LHCN-M2 (cell line): ENCODE measurements around the gene NELFA. TPM values are rescaled to one million over a fixed set of nuclear protein-coding genes. Genes with fewer than 3 reads are reported as not detected.

ENCODE experiments used
- DNase-seq: peaks from one replicate; pipeline ENCODE4 v3.0.0-alpha.2; 2012; ENCODE audit warnings: low read depth
- polyA plus RNA-seq: library from polyadenylated mRNA; unstranded; fragments of >200 nt; gene quantifications from one replicate; pipeline ENCODE4 v1.2.1, GENCODE V29; 2012; ENCODE audit warnings: missing spikeins
- total RNA-seq: library from RNA; depleted of rRNA; stranded (reverse); fragments of >200 nt; gene quantifications from 2 replicates; pipeline ENCODE4 v1.2.3, GENCODE V29; 2014; rRNA removed

The NELFA gene
- 18.9 and 22.3 TPM in 2 replicates for total RNA-seq
- polyA plus RNA-seq: 15.4 TPM

DNA sequence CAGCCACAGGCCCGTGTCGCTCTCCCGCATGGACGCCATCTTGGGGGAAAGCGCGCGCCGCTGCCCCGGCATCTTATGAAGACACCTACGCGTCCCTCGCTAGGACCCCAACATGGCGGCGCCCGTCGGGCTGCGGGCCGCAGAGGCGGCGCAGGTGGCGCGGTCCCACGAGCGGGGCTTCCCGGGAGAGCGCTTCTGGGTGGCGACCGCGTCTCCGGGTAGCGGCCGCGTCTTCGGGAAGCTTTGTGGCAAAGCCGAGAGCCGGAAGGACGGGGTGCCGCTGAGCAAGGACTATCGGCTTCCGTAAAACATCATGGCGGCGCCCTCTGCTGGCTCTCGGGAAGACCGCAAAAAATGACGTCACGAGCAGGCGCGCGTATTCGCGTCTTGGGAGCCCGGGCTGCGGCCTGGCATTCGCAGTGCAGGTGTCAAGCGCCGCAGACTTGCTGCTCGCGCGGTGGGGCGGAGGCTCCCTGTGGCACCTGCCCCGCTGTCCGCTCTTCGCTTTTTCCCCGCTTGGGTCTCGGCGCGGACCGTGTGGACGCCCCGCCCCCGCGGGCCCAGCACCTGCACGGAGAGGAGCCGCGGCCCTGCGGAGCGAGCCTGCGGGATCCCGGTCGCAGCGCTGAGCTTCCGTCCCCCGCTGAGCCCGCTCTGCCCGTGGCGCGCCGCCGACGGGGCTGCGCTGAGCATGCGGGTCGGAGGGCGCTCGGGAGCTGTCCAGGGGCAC lies at the start of gene NELFA:
Gene NELFA (minus strand): TSS at position 54 of the 730 bp plus-strand sequence. CDS start 15 bp downstream, at position 39.
- DNase-seq: peak; percentile 90

DNA sequence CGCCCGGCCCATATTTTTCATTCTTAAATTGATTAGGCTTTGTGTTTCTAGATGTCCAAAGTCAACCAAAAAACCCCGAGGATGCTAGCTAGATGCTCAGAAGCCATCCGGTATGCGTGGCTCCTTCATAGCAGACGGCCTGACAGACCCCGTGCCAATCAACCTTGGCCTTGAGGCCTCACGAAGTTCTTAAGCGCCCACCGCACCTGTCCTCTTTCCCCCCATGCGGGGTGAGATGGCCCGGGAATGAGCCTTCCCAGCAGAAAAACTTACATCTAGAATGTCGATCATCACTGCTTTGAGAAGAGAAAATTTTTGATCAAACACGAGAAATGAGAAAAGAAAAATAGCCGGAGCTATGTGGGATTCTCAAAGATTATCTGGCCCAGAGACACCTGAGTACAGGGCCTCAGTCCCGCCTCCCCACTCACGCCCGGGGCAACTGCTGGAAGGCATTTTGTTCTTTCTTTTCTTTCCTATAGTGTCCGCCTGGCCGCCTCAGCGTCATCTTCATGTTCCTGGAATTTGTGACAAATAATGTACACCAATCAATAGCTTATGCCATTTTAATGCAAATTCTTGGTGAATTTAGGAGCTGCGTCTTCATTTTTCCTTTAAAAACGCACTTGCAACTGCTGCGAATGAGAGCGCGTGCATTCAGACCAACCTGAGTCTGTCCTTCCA lies 48.8 kb upstream of the NELFA start:
- no peak for DNase-seq

DNA sequence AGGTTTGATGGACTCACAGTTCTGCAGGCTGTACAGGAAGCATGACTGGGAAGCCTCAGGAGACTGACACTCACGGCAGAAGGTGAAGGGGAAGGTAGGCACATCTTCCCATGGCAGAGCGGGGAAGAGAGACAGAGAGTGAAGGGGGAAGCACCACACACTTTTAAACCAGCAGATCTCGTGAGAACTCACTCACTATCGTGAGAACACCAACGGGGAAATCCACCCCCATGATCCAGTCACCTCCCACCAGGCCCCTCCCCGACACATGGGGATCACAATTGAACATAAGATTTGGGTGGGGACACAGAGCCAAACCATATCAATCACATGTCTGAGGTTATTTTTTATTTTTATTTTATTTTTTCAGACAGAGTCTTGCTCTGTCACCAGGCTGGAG lies 45.4 kb upstream of the NELFA start:
- no peak for DNase-seq

DNA sequence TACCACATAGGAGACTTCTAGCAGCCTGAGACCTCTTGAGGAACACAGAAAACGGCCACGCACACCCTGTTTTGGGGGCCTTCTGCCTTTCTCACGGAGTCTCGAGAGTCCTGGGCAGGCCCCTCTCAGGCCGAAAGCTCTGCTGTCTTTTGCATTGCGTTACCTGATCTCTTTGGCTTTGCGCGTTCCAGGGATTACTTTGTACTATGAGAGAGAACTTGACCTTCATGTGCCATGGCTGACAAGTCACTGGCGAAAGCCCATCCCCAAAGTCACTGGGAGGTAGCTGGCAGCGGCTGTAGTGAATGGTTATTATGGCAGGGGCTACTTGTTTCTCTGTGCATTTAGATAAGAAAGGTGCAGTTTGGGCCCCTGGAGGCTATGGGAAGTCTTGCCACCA lies 42.3 kb upstream of the NELFA start:
- DNase-seq: no peak

DNA sequence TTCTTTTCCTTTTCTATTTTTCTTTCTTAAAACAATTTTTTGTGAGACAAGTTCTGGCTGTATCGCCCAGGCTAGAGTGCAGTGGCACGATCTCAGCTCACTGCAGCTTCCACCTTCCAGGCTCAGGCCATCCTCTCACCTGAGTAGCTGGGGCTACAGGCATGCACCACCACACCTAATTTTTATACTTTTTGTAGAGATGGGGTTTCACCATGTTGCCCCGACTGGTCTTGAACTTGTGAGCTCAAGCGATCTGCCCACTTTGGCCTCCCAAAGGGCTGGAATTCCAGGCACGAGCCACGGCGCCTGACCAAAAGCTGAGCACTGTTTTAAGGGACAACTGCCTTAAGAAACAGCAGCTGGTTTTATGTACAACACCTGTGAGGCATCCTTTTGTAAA lies 41.0 kb upstream of the NELFA start:
- no peak for DNase-seq

DNA sequence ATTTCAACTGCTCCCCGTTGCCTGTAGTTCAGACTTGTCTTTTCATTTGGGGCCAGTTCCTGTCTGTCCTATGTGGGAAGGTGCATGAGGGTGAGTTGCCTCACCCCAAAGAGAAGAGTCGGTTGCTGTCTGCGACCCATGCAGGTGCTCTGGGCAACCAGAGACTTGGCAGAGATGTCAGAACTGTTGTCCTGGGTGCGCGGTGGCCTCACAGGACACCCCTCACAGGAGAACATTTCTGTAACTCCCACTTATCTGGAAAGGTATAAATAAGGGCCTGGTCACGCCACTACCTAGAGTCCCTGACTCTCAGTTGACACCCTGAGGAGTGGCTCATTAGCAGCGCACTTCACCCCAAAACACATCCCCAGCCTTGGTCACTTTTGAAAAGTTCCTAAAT lies 40.6 kb upstream of the NELFA start:
- DNase-seq: no peak

DNA sequence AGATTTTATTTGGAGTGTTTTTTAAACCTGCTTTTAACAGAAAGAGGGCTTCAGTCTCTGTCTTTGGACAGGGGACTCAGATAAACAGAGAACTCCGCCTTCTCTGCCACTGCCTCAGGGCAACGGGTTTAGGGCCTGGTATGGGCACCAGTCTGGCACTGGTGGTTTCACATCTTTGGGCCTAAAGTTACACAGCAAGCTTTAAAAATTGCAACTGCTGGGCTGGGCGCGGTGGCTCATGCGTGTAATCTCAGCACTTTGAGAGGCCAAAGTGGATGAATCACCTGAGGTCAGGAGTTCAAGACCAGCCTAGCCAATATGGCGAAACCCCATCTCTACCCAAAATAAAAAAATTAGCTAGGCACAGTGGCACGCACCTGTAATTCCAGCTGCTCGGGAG lies 40.1 kb upstream of the NELFA start:
- DNase-seq: peak; percentile 32

DNA sequence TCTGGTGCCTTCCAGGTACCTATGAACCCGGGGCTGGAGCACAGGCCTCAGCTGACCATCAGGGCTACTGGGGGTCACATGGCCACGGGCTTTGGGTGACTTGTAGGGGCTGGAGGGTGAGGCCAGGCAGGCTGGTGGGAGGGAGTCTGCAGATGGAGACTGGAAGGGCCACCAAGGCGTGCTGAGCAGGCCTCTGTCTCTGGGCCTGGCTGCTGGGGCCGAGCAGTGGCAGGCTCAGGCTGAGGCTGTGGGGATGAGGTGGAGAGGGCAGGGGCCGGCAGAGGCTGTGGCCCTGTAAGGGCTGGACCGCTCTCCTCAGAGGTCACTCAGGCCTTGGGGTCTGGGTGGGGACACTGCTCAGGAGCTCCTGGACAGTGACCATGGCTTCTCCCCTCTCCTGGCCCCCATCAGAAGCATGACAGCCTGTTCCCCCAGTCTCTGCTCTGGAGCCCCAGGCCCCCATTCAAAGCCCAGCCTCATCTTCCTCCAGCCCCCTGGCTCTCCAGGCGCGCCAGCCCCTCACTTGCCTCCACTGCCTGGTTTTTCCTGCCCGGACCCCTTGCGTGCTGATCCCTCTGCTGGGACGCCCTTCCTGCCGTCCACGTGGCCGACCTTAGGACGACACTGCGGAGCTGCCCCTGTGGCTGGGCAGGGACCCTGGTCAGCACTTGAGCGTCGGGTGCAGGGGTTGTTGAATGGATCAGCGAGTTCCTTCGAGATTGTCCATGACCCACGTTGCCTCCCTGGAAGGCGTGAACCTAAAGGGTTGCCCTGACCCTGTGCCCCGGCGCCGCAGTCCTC lies 39.2 kb upstream of the NELFA start:
- DNase-seq: no peak

DNA sequence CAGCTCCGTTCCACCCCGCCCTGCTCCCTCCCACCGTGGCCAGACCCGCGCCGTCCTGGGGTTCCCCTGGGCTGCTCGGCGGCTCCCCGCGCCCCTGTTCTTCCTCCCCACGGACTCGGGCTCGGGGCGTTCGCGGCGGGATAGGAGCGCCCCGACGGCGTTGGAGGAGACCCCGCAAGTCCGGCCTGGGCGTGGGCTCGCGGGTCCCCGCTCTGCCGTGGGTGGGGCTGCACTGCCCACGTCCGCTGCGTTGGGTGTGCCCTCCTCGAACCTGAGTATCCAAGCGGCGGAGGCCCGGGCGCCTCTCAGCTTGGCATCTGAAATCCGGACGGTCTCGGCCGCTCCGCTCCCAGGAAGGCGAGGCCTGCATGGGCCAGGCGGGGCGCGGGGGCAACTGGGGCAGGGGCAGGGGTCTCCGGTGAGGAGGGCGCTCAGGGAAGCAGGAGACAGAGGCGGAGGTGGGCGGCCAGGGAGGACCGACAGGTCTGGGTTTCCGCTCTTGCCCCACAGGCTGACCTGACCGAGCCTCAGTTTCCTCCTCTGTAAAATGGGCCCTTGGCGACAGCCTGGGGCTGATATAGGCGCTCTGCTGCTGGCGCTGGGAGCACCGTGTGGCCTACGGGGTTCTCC lies 38.4 kb upstream of the NELFA start:
- DNase-seq: no peak

DNA sequence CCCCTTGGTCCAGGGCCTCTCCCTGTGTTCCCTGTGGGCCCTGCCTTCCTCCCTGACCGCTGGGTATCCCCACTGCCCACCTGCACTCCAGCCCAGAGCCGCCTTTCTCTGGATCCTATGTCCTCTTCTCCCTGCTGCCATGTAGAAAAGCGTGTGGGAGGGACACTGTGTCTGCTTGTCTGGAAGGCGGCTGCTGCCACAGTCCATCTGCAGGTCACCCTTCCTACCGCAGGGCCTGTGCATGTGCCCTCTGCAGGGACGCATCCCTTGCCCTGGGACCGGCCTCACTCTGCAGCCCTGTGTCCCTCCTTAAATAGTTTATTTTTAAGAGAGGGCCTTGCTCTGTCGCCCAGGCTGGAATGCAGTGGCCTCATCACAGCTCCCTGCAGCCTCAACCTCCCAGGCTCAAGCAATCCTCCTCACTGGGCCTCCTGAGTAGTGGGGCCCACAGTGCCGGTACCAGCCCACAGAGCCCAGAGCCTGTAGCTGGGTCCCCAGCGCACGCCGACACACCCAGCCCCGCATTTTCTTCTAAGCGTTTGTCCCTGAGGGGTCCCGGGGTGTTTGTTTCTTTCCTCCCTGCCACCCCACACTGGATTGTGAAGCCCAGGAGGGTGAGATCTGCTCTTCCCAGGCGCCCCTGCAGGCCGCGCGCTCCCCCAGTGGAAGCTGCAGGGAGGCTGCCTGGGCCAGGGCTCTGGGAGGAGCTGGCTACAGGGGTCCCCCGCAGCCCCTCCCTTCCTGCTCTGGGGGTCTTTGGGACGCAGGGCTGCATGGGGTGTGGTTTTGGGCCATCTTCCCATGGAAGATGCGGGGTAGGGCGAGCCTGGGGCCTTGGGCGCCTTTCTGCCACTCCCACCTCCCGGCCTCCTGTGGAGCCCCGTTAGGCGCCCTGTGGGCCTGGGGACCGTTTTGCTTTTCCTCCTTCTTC lies 37.5 kb upstream of the NELFA start:
- no peak for DNase-seq

DNA sequence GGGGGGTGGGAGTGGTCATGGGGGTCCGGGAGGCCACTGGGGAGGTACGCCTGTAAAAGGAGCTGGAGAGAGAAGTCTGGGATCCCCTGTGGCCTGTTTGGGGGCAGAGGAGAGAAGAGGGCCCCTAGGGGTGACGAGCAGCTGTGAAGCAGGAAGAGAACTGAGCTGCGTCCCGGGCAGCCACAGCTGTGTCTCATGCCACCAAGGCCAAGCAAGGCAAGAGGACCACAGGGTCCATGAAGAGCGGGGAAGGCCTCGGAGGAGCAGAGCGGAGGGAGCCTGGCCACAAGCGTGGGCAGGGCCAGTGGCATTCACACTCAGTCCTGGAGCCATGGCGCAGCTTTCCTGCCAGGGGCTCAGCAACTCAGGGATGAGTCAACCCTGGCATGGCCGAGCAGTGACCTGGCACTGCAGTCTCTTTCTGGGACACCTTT lies 36.8 kb upstream of the NELFA start:
- DNase-seq: no peak

DNA sequence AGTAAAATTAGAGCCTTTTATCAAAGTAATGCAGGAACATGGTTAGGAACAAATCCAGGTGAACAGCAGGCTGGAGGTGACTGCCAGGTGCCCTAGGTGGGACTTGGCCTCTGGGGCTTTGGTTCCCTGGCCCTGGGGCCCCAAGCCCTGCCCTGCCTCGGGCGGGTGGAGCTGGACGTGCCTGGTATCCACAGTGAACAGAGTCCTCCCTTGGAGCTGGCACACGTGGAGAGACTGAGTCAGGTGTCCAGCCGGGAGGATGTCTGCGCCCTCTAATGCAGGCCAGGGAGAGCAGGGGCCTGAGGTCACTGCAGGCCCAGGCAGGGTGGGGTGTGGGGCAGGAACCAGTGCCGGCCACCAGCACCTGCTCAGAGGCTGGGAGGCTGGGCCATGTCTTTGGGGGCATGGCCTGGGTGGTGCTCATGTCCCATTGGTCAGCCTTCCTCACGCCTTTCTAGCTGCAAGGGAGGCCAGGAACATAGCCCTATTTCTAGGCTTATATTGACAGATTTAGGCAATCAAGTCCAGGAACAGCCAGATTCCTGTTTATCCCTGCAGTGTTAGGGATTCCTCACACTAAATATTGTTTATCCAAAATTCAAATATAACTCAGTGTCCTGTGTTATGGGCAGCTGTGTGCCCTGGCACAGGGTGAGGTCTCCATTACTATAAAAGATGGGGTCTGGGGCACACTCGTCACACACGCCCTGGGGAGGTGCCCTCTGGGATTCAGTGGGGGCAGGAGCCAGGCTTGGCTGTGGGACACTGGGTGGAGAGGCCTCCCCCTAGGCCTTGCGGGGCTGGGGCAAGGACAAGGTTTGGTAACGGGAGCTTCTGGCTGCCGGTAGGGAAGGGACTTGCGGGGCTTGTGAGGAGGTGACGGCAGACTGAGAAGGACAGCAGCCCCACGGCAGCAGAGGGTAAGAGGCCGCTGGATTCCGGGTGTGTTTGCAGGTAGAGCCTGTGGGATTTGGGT lies 36.1 kb upstream of the NELFA start:
- DNase-seq: no peak

DNA sequence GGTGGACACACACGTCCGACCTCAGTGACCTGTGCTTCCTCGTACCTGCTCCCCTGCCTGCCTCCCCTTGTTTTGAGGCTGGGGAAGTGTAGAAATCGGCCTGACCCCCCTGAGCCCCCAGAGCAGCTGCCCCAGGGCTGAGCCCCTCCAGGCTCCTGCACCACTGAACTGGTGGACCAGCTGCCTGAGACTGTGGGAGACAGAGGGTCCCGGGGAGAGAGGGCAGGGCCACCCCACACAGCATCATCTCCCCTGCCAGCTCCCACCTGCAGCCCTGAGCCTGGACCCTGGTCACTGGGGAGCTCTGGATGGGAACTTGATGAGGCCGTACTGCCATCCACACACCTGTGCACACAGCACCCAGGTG lies 35.3 kb upstream of the NELFA start:
- DNase-seq: no peak

DNA sequence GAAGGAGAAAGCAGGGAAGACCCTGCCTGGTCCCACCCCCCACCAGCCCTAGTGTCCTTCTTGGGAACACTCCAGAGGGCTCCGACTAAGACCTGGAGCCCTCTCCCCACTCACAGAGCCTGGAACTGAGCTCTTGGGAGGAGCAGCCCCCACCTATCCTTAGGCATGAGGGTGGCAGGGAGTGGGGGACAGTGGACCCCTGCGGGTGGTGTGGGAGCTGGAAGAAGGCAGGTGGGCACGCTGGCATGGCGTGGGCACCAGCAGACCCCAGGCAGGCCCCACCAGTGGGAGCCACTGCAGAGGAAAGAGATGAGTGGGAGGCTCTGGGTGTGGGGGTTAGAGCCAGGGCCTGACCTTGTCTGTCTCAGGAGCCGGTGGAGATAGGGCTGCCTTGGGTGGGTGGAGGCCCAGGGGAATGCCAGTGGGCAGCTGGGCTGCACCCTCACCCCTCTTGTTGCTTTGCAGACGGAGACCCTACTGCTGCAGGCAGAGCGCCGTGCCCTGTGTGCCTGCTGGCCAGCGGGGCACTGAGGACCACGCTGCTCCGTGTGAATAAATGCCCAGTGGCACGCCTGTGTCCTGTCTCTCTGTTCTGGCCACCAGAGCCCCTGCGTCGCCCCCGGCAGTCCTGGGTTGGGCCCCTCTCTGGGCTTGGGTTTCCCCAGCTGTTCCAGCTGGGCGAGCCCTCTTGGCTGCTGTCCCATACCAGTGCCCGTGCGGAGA lies 34.8 kb upstream of the NELFA start:
- DNase-seq: no peak

DNA sequence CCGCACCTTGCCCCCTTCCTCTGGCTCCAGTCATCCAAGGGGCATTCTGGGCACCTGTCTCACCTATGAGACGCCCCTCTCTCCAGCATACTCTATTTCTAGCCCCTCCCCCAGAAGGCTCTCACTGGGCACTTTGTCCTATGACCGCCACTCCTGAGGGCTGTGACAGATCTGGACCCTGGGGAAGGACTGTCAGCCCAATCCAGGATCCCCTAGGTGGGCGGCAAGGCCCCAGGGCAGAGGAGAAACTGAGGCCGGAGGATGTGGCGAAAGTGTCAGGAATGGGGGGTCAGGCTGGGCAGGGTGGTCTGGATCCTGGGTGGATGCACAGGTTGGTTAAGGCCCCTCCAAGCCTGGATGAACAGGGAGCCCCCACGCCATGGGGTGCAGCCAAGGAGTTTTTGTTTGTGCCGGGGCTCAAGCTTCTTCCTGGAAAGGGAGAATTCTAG lies 34.2 kb upstream of the NELFA start:
- no peak for DNase-seq

DNA sequence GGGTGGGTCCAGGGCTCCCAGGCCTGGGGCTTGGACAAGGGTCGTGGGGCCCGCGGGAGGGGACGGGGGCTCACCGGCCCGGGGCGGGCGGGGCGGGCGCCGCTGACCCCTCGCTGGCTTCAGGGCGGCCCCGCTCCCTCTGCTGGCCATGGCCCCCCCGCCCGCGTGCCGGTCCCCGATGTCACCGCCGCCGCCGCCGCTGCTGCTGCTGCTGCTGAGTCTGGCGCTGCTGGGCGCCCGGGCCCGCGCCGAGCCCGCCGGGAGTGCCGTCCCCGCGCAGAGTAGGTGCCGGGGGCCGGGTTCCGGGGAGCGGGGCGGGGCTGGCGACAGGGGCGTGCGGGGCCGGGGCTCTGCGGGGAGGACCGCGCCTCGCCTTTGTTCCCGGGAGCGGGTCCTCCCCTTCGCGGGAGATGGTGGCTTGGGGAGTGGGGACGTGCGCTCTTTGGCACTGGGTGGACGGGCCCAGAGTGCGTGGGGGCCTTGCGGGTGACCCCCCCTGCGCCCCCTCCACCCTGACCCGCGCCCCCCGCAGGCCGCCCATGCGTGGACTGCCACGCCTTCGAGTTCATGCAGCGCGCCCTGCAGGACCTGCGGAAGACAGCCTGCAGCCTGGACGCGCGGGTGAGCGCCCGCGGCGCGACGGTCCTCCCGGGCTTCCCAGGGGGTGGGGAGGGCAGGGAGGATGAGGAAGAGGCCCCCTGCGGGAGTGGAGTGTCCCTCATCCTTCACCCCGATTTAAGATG lies 33.6 kb upstream of the NELFA start:
- DNase-seq: no peak

DNA sequence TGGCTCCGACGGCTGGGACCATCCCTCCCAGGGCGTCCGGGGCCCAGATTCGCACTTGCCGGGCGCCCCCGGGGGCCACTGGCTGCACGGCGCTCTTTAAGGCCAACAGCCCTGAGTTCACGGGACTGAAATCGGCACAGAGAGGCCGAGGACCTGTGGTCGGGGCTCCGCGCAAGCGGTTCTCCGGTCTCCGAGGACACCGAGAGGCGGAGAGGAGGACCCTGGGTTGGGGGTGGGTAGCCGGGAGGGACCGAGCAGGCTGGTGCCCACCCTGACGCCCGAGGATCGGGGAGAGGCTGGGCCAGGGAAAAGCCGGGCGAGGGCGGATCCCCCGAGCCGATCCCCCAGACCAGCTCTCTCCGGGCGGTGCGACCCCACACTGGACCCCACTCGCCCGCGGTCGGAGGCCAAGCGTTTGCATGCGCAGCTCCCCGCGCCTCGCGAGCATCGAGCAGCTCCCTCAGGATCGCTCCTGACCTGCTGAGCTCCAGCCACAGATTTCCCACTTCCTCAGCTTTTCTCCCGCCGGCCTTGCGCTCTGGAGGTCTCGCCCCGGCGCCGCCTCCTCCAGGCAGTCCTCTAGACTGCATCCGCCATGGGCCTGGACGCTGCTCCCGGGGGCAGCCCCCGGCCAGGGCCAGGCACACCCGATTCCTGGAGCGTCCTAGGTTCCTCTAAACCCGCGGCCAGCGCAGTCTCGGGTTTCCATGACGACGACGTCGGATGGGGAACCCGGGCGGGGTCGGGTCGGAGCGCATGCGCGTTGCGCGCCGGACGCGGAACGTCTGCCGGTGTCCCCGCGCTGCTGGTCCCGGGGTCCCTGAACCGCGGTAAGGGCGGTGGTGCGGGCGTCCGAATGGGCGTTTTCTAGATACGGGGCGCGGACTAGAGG lies 32.7 kb upstream of the NELFA start:
- DNase-seq: peak; percentile 78
